GM18873 (cell line): ENCODE measurements around the gene LGI2.
"Not testable (repeated sequence)": the region's sequence is repeated elsewhere in the genome, so short reads cannot be mapped to it uniquely, and the experiment has no call there.

Experiments
- ATAC-seq: cut with Tn5 transposase; IDR thresholded peaks from one replicate; pipeline ENCODE4 v1.9.1; 2021; ENCODE audit warnings: mild to moderate bottlenecking, moderate library complexity, moderate number of reproducible peaks; ENCODE audit not compliant: unreplicated experiment, low FRiP score

LGI2 gene

DNA sequence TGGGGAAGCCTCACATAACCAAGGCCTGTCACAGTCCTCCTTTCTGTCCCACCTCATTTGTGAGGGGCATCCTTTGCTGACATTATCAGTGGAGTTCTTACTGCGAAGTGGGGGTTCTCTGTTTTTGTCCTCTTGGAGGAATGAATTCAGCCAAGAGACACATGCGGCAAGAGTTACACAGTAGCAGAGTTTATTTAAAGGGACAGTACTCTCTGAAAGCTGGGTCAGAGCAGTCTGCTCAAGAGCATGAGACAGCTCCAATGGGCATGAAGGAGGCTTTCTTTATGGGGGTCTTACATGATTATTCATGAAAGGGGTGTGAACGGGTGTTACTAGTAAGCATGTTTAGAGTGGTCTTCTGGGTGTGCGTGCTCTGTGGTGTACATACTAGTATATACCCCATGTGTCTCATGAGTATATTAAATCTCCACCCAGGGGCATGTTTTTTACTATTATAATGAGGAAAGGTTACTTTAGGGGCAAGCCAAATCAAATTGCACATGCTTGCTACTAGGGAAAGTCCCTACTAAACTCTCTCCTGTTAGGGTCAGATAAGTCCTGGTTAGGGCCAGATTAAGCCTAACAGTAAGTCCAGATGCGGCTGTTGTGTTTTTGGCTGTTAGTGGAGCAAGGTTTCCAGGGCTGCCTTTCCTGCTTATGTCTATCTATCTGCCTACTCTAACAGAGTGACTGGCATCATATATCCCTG, 19.8 kb upstream of the LGI2 start:
- ATAC-seq: no peak

DNA sequence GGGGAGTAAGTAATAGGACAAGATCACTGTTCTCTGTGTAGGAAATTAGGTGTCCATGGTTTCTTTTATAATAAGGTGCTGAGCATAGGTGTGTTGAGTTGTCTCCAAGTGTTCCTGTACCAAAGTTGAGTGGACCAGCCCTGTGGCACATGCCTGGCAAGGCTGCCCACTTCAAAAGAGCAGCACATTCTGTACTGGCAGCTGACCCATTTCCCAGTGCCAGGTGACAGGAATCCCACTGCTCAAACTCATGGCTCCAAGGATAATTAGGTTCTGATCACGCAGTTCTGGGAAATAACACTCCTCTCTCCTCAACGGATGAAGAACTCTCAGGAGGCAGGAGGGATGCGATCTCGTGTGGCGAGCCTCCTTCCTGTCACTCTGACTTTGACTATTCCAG, 12.8 kb upstream of the LGI2 start:
- ATAC-seq: no peak

DNA sequence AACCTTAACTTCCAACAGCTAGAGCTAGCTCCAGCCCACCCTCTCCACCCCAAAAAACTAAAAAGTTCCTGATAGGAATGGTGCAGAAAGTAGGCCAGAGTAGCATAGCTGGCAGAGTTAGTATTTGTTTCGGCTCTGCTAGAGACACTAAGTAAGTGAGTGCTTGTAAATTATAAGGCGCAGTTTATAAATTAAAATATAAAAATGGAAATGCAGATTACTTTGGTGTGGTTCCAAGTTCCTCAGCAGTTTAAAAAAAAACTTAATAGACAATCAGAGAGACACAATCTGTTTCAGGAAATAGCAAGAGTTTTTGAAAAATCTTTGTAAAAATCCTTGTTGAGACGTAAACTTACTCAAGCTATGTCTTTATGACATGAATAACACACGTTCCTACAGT, 2.8 kb upstream of the LGI2 start:
- no peak for ATAC-seq

DNA sequence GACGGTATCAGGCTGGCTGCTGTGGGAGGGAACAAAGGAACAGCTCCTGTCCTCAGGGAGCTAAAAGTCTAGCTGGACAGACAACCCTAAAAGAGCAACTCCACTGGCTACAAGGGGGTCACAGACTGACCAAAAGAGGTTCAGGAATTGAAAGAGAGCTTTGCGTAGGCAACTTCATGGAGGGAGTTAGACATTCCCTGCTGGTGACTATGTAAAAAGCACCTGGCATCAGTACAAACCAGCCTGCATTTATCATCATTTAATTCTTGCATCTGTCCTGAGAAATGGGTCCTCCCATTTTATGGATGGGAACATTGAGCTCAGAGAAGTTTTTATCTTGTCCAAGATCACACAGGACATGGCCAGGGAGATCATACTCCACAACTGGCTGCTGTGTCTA, 1.4 kb upstream of the LGI2 start:
- ATAC-seq: no peak

- ATAC-seq: no peak
Measured at GRCh38 chr4:25031077-25031621, 403 bp upstream of the LGI2 start.

GRCh38 chr4:25029479-25030276, 1.1 kb downstream of the LGI2 start:
- no peak for ATAC-seq

- ATAC-seq: no peak
Measured at GRCh38 chr4:25028851-25029250, 1.9 kb downstream of the LGI2 start.

DNA sequence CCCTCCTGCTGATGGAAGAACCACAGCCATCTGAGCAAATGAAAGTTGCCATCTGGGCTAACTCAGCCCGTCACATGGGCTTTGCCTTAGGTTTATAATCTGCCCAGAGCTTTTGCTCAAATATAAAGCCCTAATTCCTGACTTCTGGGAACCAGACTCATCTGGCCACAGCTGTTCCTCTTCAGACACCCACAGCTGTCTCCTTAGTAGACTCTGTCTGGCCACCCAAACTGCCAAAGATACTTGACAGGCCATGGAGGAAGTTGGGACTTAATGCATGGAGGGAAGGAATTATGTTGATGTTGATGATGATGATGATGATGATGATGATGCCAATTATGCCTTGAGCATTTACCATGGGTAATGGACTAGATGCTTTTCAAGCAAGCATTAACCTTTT, 8.0 kb downstream of the LGI2 start:
- no peak for ATAC-seq

GRCh38 chr4:25021216-25021615, 9.5 kb downstream of the LGI2 start:
- no peak for ATAC-seq

GRCh38 chr4:25020236-25020635, 10.5 kb downstream of the LGI2 start:
- no peak for ATAC-seq

DNA sequence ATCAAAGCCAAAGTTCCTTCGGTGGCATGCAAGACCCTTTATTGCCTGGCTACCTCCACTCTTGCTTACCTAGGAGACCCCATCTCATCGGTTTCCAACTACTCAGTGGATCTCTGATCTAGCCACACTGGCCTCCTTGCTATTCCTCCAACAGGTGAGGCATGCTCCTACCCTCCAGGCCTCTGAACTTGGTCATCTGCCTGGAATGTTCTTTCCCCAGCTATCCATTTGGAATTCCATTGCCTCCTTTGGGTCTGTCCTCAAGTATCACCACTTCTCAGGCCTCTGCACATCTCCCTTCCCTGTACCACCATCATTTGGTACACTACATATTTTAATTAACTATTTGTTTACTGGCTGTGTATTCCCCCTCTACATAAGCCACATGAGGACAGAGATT, 11.2 kb downstream of the LGI2 start:
- no peak for ATAC-seq

DNA sequence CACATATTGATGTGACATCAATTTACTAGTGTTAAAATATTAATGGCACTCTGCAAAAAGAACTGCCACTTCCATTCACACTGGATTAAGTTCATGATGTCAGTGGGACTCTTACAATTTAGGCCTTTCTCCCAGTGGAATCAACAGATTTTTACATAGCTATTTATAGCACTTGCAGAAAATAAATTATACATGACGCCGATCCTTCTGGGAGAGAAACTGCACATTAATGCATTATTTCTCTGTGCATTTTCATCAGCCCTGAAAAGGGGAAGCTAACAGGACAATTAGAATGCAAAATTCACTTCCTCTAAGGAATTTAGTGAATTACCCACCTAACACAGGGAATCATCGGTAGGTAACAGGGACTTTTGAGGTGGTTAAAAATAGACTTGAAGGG, 15.7 kb downstream of the LGI2 start:
- no peak for ATAC-seq

DNA sequence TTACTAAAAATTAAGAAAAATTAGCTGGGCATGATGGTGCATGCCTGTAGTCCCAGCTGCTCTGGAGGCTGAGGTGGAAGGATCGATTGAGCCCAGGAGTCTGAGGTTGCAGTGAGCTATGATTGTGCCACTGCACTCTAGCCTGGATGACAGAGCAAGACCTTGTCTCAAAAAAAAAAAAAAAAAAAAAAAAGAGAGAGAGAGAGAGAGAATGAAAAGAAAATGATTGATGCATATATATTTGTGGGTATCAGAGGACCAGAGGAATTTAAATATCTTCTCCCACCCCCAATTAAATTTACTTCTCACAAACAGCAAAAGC, 16.1 kb downstream of the LGI2 start:
- not testable (repeated sequence) for ATAC-seq

DNA sequence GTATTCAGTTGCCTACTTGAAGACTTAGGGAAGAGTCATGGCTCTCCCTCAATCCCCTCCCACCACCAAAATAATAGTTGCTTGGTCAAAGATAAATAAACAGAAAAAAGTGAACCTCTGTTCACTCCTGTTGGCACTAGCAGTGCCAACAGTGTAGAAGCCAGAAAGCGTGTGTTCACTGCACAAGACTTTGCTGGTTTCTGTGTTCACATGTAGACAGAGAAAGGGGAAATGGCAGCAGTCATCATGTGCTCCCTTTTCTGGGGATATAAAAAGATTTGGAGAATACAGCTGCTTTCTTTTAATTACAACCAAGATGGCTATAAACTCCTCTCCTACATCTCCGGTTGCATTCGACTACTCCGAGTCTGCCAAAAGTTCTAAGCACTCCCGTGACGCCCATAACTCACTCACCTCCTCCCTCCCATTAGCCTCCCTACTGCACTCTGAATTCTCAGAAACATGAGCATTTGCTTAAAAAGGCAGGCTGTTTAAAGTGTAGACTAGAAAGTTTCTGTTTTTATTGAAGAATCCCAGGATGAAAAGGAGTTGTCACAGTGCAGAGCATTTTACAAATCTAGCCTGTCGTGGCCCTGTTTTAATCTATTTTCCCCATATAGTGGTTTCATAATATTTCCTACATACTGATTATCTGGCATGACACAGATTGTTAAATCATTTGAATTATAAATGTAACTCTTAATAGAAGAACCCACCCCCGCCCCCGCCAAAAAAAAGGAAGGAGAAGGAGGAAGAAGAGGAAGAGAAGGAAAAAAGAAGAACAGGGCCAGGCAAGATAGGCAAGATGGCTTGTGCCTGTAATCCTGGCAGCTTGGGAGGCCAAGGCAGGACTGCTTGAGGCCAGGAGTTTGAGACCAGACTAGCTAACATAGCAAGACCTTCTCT, 16.7 kb downstream of the LGI2 start:
- ATAC-seq: no peak

DNA sequence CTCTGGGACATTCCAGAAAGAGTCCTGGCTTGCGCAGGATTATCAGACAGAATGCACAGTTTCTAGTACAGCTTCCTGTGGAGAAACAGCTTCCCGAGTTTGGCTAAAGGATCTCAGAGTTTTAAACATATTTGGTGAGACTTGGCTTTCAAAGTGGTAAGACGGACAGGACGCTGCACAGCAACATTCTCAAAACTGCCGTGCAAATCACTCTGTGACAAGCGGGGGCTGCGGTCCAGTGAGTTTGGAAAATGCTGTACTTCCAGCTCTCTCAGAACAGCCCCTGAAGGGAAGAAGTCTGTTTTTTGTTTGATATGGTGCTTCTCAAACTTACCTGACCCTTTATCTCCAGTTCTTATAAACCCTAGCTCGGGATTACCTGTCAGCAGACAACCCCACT, 18.1 kb downstream of the LGI2 start:
- ATAC-seq: no peak

DNA sequence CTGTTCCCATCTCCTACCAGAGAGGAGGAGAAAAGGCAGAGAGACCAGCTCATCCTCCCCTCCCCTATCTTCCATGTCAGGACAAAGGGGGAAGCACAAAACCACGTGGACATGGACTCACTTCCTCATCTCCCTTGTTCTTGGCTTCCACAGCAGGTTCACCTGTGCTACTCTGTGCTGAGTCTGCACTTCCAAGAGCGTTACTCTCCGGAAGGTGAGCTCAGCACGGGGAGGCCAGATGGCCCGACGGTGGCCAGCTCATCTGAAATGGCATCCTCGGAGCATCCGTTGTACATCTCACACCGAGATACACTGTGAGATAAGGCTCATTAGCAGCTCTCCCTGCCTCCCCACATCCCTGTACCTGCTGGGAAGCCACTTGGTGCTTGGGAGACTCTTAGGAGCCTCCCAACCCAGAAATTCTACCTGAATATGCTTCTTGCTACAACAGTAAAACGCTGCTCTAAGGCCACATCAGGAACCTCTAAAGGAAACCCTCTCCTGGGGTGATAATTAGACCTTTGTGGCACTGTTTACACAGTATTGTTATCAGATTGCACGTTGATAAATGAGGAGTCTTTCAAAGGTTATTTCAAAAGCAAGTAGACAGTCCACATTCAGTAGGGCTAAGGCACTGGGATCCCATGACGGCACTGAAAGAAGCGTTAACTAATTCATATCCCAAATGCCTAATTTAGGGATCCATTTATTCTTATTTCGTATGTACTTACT, 19.4 kb downstream of the LGI2 start:
- no peak for ATAC-seq

GRCh38 chr4:25007598-25007997, 23.1 kb downstream of the LGI2 start:
- no peak for ATAC-seq

DNA sequence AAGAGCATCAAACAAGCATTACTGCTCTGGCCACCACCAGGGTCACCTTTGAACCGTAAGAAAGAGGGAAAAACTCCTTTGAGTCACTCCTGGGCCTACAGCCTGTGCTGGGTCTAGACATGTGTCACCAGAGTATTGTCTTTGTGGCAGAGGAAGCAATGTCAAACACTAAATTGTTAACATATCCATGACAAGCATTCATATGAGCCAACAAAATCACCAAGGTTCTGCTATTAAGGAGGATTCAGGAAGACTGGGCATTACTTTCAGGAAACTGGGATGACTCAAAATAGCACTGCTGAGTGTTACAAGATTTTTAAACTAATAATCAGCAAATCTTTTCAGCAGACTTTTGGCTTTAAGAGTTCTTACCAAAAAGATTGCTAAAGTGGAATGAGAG, 28.1 kb downstream of the LGI2 start:
- ATAC-seq: no peak

DNA sequence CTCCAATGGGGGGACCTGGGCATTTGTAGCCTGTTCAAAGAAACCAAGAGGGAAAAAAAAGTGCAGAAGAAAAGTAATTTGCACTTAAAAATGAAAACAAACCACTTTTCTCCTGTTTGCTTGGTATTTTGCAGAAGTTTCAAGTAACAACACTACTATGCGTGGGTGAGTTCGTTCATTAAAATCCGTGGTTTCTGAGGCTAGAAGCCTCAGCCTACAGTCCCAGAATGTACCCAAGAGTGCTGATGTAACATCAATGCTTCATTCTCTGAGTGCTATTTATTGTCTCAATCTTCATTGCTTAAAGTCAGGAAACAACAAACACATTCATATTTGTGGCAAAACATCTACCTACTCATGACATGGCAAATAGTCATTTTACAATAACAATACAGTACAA, 29.2 kb downstream of the LGI2 start:
- no peak for ATAC-seq

DNA sequence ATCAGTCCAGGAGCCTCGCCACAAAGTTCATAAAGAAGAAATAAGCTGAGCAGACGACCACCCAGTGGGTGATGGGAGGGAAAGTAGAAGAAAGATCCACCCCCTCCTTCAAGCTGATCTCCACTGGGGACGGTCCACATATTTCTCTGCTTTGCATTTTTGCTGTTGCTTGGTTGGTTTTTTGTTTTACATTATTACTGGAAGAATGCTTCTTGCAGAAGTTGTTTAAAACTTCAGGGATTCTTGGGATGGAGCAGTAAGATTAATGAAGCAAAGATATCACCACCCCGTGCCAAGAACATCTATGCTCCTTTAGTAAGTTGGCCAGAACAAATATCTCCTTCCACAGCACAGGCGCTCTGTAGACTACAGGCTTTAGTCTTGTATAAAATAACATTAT, 30.1 kb downstream of the LGI2 start:
- ATAC-seq: no peak
